ENCODE data around the gene RNF212.

The RNF212 gene

DNA sequence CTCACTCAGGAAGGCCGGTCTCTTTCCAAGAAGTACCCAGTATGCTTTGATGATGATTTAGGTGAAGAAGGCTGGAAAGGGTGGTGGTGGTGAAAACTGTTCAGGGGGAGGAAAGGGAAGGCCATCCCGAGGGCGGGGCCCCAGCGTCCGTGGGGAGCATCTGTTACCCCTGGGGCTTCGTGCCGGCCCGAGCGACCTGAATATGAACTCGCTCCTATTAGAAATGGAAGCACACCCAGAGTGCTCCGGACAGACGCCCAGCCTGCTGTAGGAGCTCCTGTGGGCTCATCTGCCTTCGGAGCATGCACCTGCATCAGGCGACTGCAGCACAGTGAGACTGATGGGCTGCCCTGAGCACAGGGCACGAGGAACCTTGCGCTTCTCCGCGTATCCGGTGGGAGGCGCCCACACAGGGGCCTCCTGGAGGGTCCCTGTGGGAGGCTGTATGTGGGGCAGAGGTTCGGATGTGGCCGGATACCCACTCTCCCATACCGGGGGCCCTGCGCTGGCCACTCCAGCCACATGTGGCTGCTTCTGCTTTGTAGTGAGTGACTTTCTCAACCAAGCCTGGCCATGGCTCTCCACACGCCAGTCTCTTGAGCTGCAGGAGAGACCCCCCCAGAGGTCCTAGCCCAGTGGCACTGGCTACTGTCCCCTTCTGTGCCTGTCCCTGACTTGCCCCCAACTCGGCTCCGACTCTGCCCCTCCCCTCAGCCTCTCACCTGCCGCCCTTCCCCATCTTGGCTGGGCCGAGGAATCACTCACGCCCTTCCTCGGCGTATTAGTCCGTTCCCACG lies 65.2 kb downstream of the RNF212 start:
- DNase-seq = peak in 1 of 4 experiments; percentile 2

DNA sequence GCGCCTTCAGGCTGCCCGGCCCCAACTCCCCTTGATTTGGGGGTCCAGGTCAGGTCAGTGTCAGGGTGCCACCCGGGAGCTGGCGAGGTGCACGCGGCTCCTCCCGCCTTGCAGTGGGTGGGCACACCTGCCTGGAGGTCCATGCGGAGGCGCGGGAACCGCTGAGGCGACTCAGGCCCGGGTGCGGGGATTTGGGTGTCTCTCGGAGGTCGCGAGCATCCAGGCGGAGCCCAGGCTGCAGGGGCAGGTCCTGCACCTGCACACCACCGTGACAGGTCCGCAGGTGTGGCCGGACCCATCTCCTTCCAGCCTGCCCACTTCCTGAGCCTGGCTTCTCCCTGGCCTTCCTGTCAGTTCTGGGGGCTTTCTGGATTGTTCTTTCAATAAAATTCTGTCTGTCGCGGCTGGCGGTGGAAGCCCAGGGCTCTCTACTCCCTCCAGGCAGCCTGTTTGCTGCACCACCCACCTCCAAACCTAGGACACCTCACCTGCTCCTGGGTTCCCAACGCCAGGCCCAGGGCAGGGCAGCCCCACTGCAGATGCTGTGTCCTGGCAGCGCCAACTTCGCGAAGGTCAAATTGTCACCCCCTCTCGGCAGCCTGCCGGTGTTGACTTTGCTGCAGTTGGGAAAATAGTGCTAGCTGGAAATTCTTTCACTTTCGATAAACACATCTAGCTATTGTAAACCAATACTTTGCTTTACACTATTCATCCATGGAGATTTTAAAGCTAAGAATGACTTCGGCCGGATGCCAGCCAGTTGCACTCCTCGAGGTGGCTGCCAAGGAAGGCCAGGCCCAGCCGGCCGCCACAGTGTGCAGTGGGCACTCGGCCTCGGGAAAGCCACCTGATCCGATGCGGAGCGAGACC lies 66.0 kb downstream of the RNF212 start:
- peak in 1 of 4 experiments; percentile 1 for DNase-seq

DNA sequence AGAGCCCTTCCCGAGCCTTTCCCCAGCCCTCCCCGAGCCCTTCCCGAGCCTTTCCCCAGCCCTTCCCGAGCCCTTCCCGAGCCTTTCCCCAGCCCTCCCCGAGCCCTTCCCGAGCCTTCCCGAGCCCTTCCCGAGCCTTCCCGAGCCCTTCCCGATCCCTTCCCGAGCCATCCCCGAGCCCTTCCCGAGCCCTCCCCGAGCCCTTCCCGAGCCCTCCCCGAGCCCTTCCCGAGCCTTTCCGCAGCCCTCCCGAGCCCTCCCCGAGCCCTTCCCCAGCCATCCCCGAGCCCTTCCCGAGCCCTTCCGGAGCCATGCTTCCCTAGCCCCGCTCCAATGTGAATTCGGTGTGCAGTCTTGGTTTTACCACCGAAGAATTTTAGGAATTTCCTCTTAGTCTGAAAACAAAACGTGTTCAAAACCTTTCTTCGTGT lies 66.8 kb downstream of the RNF212 start:
- peak in 1 of 4 experiments; percentile 12 for DNase-seq

GRCh38 chr4:1045595-1046201 lies 67.7 kb downstream of the RNF212 start:
- peak in 1 of 4 experiments; percentile 0 for DNase-seq

- peak in 1 of 4 experiments; percentile 1 for DNase-seq
Observed at GRCh38 chr4:1045193-1045594, 68.2 kb downstream of the RNF212 start.

- peak in 1 of 4 experiments; percentile 4 for DNase-seq
Observed at GRCh38 chr4:1044469-1045192, 68.7 kb downstream of the RNF212 start.

DNA sequence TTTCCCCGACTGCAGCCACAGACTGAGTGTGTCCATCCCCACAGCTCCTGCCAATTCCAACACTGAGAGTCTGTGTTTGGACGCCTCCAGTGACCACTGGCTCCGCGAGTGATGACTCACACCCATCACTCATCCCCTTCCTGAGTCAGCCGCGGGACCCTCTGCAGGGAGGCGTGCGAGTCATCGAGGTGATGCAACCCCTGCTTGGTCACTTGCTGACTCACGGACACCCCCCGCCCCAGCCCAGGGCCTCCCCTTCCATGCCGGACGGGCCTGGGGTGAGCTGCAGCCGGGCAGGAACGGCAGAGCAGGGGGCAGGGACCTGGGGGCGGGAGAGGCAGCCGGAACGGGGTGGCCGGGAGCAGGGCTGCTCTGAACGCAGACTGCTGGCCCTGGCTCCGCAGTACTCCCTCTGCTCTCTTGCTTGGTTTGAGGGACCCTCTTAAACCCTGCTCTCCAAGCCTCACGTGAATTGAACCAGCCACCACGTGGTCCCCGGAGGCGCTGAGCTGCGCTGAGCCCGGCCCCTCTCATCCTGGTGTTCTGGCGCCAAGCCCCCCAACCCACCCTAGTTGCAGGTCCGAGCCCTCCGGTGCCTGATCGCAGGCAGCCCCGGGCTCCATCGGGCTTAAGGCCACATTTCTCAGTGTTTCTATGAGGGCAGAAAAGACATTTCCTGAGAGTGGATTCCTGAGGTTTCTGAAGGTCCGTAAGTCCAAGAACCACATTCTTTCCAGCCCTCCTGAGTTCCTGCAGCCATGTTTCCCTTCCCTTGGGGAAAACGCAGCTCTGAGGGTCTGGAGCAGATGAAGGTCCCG lies 69.5 kb downstream of the RNF212 start:
- peak; percentile 91 to 96 (median 92) for DNase-seq

- DNase-seq = peak in 1 of 4 experiments; percentile 7
Observed at GRCh38 chr4:1043162-1043561, 70.2 kb downstream of the RNF212 start.

- DNase-seq = no peak
Observed at GRCh38 chr4:1042352-1043055, 70.9 kb downstream of the RNF212 start.

DNA sequence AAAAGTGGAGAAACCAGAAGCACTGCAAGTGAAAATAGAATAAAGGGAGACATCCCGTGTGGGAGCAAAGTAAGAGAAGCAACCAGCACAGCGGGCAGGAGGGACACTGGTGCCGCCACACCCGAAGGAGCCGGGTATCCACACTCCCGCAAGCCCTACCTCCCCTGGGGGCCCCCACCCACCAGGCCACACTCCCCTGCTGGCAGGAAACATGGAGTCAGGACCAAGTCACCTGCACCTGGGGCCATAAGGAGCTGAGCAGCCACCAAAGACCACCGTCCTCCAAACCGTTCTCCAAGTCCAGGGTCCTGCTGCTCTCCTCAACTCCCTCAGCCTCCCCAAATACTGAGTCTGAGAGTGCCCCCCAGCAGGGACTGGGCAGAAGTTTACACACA lies 71.4 kb downstream of the RNF212 start:
- no peak for DNase-seq

DNA sequence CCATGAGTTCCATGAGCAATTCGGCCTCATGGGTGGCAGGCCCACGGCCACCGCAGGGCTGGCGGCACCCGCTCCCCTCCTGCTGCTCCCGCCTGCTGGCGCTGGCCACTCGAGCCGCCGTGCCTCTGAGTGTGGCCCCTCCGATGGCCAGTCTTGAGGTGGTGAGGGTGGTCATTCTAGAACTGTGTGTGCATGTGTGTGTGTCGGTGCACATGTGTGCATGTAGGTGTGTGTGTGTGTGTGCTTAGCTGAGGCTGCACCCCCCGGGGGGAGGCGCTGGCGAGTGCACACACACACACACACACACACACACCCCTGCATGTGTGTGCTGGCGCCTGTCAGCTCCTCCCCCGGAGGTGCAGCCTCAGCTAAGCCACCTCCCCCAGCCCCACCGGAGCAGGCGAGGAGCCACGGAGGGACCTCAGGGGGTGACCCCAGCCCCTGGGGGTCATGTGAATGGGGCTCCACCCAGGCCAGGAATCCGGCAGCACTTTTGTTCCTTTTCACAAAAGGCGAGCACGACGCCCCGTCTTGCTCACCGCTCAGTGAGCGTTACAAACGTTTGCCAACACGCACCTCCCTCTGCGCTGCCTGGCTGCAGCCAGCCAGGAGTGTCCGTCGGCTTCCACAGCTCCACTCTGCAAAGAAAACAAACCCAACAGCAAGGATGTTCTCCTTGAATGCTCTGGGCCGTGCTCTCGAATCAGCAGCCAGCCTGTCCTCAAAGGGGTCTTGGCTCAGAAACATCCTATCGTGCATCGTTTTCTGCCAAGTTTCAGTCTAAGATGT lies 72.0 kb downstream of the RNF212 start:
- DNase-seq = no peak

DNA sequence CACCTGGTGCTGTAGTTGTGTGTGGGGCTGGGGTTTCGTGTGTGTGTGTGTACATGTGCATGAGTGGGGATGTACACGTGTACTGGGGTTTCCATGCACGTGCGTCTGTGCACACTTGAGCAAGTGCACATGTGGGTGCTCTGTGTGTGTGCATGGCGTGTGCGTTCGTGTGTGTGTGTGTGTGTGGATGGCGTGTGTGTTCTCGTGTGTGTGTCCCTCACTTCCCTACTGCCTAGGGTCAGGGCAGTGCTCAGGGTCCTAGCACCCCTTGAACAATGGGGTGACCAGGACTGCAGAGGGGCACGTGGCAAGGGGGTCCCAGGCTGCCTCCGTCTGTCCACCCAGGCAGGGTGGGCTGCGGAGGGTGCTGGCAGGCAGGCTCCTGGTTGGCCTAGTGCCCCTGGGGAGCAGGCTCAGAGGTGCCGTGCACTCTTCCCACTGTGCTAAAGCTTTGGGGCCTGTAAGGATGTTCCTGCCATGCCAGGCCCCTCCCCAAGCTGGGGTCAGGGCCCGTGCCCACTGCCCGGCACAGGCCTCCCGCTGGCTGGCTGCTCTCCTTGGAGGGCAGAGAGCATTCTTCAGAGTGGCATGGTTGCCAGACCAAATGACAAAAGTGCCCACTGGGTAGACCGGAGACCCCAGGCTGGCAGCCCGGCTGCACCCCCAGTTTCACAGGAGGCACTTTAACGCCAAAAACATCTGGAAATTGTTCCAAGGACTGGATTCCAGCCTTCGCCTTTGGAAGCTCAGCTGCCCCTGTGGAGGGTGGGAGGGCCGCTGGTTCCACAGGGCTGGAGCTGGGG lies 72.8 kb downstream of the RNF212 start:
- no peak for DNase-seq

- DNase-seq = no peak
Observed at GRCh38 chr4:1039493-1040343, 73.6 kb downstream of the RNF212 start.

GRCh38 chr4:1038948-1039492 lies 74.3 kb downstream of the RNF212 start:
- DNase-seq = no peak

- no peak for DNase-seq
Observed at GRCh38 chr4:1036976-1037810, 76.2 kb downstream of the RNF212 start.

GRCh38 chr4:1036095-1036494 lies 77.3 kb downstream of the RNF212 start:
- DNase-seq = no peak

GRCh38 chr4:1035510-1035909 lies 77.9 kb downstream of the RNF212 start:
- no peak for DNase-seq
